H1 (cell line): Measurements from ENCODE around the gene SCNN1G. TPM values are rescaled to one million over a fixed set of nuclear protein-coding genes. Genes with fewer than 3 reads are reported as not detected.
A peak's percentile ranks its signal among the peaks of the same experiment; 100 is the strongest.

Experiments
- CTCF ChIA-PET: fragments of 300-600 bp; sonication (Branson Sonifier 250); formaldehyde crosslinking; loops from one replicate; lab custom pipeline; 2021; ENCODE audit not compliant: partially characterized antibody; lab: Charles Lee
- POLR2A ChIA-PET: fragments of 300-600 bp; sonication (Branson Sonifier 250); formaldehyde crosslinking; loops from one replicate; lab custom pipeline; 2021; ENCODE audit warnings: inconsistent platforms; ENCODE audit not compliant: partially characterized antibody; lab: Charles Lee
- DNase-seq, 2 experiments: peaks; one replicate each; pipeline versions ENCODE4 v3.0.0 to v3.0.0-alpha.2; 2010 to 2022; ENCODE audit warnings: low spot score in 2 of 2, low read depth in 1 of 2, mixed read lengths in 1 of 2
- FAIRE-seq: peaks from 2 replicates; lab custom pipeline; 2011; peaks lifted over from hg19 to GRCh38; lab: Jason Lieb, UNC
- H2AFZ ChIP-seq: 2 replicates; pipeline ENCODE4 v1.8.1; 2012; ENCODE audit warnings: low read length, inconsistent platforms
- H2AK5ac ChIP-seq: 2 replicates; pipeline ENCODE4 v1.6.1; 2013; ENCODE audit warnings: low read depth, low read length
- H2BK120ac ChIP-seq: replicated peaks from 2 replicates; pipeline ENCODE3; 2013; ENCODE audit warnings: low read depth, low read length, inconsistent platforms
- H2BK12ac ChIP-seq: 2 replicates; pipeline ENCODE4 v1.6.1; 2013; ENCODE audit warnings: low read depth, low read length
- H2BK15ac ChIP-seq: 2 replicates; pipeline ENCODE4 v1.6.1; 2013; ENCODE audit warnings: low read length
- H2BK20ac ChIP-seq: 2 replicates; pipeline ENCODE4 v1.6.1; 2013; ENCODE audit warnings: low read length
- H2BK5ac ChIP-seq: 2 replicates; pipeline ENCODE4 v1.6.1; 2013; ENCODE audit warnings: low read depth, low read length
- H3K14ac ChIP-seq: 2 replicates; pipeline ENCODE4 v1.6.1; 2013; ENCODE audit warnings: inconsistent platforms; ENCODE audit not compliant: insufficient read length
- H3K18ac ChIP-seq: 2 replicates; pipeline ENCODE4 v1.6.1; 2013; ENCODE audit warnings: low read length; ENCODE audit errors: extremely low read depth
- H3K23ac ChIP-seq: 2 replicates; pipeline ENCODE4 v1.6.1; 2013; ENCODE audit warnings: inconsistent platforms; ENCODE audit not compliant: insufficient read length
- H3K23me2 ChIP-seq: 2 replicates; pipeline ENCODE4 v1.6.1; 2013; ENCODE audit warnings: low read depth, low read length
- H3K27ac ChIP-seq: 2 replicates; pipeline ENCODE4 v1.6.1; 2011; ENCODE audit warnings: low read depth, low read length, inconsistent platforms
- H3K27me3 ChIP-seq, 4 experiments: replicated peaks in 1 of 4; 1 replicate in 1 of 4; 2 replicates in 3 of 4; pipeline versions ENCODE4 v1.6.1 to v1.8.1; 2011 to 2013; ENCODE audit warnings: low read length in 3 of 4, mild to moderate bottlenecking in 3 of 4, inconsistent platforms in 2 of 4, mixed read lengths in 2 of 4, moderate library complexity in 1 of 4; ENCODE audit not compliant: control insufficient read depth in 3 of 4, insufficient read depth in 3 of 4; ENCODE audit errors: extremely low read depth in 1 of 4
- H3K36me3 ChIP-seq, 4 experiments: 2 replicates each; pipeline versions ENCODE4 v1.6.1 to v1.8.1; 2011 to 2013; ENCODE audit warnings: mild to moderate bottlenecking in 4 of 4, low read length in 3 of 4, moderate library complexity in 2 of 4, control low read depth in 1 of 4, inconsistent platforms in 1 of 4; ENCODE audit not compliant: insufficient read depth in 4 of 4, control insufficient read depth in 2 of 4
- H3K4ac ChIP-seq: replicated peaks from 2 replicates; pipeline ENCODE3; 2013; ENCODE audit warnings: low read length, low read depth, mixed read lengths, inconsistent platforms; ENCODE audit not compliant: insufficient read length
- H3K4me1 ChIP-seq, 4 experiments: replicated peaks in 1 of 4; 1 replicate in 1 of 4; 2 replicates in 3 of 4; pipeline versions ENCODE4 v1.6.1 to v1.8.1; 2011 to 2013; ENCODE audit warnings: low read length in 3 of 4, inconsistent platforms in 2 of 4, mixed read lengths in 1 of 4; ENCODE audit not compliant: insufficient read depth in 4 of 4, control insufficient read depth in 3 of 4
- H3K4me2 ChIP-seq, 2 experiments: 2 replicates each; pipeline versions ENCODE4 v1.6.1 to v1.8.1; 2011 to 2013; ENCODE audit warnings: low read depth in 2 of 2, low read length in 2 of 2, control low read depth in 1 of 2, inconsistent platforms in 1 of 2, mild to moderate bottlenecking in 1 of 2; ENCODE audit not compliant: insufficient read depth in 1 of 2
- H3K4me3 ChIP-seq, 4 experiments: fragments of 200-600, 300-600 bp in 1 of 4; sonication (generic), shearing (Covaris generic), sonication (Bioruptor Twin) in 1 of 4; 2 replicates each; pipeline versions ENCODE4 v1.5.1 to v1.8.1; 2011 to 2016; ENCODE audit warnings: low read length in 4 of 4, low read depth in 3 of 4, control low read depth in 2 of 4, inconsistent platforms in 2 of 4, mild to moderate bottlenecking in 2 of 4, mixed read lengths in 1 of 4, moderate library complexity in 1 of 4; ENCODE audit not compliant: insufficient read depth in 2 of 4; ENCODE audit errors: extremely low read depth in 1 of 4
- H3K56ac ChIP-seq: replicated peaks from 2 replicates; pipeline ENCODE3; 2013; ENCODE audit warnings: low read depth, mild to moderate bottlenecking, mixed read lengths, low read length, inconsistent platforms; ENCODE audit not compliant: insufficient read length
- H3K79me1 ChIP-seq: 2 replicates; pipeline ENCODE4 v1.6.1; 2013; ENCODE audit warnings: low read depth, low read length, control low read depth
- H3K79me2 ChIP-seq, 2 experiments: 2 replicates each; pipeline versions ENCODE4 v1.6.1 to v1.8.1; 2012 to 2013; ENCODE audit warnings: low read length in 2 of 2, mild to moderate bottlenecking in 2 of 2, inconsistent platforms in 1 of 2; ENCODE audit not compliant: insufficient read depth in 2 of 2, control insufficient read depth in 1 of 2
- H3K9ac ChIP-seq, 4 experiments: replicated peaks in 1 of 4; 1 replicate in 1 of 4; 2 replicates in 3 of 4; pipeline versions ENCODE4 v1.6.1 to v1.8.1; 2011 to 2013; ENCODE audit warnings: low read depth in 3 of 4, low read length in 3 of 4, control low read depth in 2 of 4, mild to moderate bottlenecking in 2 of 4, moderate library complexity in 2 of 4, inconsistent platforms in 1 of 4; ENCODE audit errors: extremely low read depth in 1 of 4
- H3K9me3 ChIP-seq, 2 experiments: 2 replicates each; pipeline versions ENCODE4 v1.6.1 to v1.8.1; 2012 to 2013; ENCODE audit warnings: mild to moderate bottlenecking in 2 of 2, moderate library complexity in 2 of 2, control low read depth in 1 of 2, inconsistent platforms in 1 of 2, low read depth in 1 of 2, low read length in 1 of 2, mixed read lengths in 1 of 2; ENCODE audit not compliant: insufficient read depth in 2 of 2
- H4K20me1 ChIP-seq, 2 experiments: replicated peaks in 1 of 2; 2 replicates each; pipeline versions ENCODE3 to v1.8.1; 2011 to 2013; ENCODE audit warnings: inconsistent platforms in 2 of 2, low read length in 2 of 2, mild to moderate bottlenecking in 1 of 2; ENCODE audit not compliant: insufficient read depth in 2 of 2, control insufficient read depth in 1 of 2
- H4K5ac ChIP-seq: 2 replicates; pipeline ENCODE4 v1.6.1; 2013; ENCODE audit warnings: low read length, low read depth, mixed read lengths, inconsistent platforms; ENCODE audit not compliant: insufficient read length
- H4K8ac ChIP-seq: 2 replicates; pipeline ENCODE4 v1.8.0; 2013; ENCODE audit warnings: mild to moderate bottlenecking, moderate library complexity, low read length, inconsistent platforms; ENCODE audit not compliant: insufficient read depth; ENCODE audit errors: extremely low read depth
- H4K91ac ChIP-seq: replicated peaks from 2 replicates; pipeline ENCODE3; 2013; ENCODE audit warnings: low read length, mixed read lengths, inconsistent platforms; ENCODE audit not compliant: insufficient read length
- BACH1 ChIP-seq: IDR thresholded peaks from 2 replicates; pipeline ENCODE4 v1.6.1; 2012; ENCODE audit warnings: low read length, improper control_type of control experiment
- MAFK ChIP-seq: IDR thresholded peaks from 2 replicates; pipeline ENCODE4 v1.6.1; 2012; ENCODE audit warnings: low read depth, mild to moderate bottlenecking, improper control_type of control experiment, low read length
- RFX5 ChIP-seq: IDR thresholded peaks from 2 replicates; pipeline ENCODE4 v1.6.1; 2011; ENCODE audit warnings: low read depth, low read length, improper control_type of control experiment, borderline replicate concordance
- WGBS, 2 experiments: shearing (Covaris generic) in 1 of 2; methylation state at CpG; one replicate each; pipeline versions ENCODE4 v1.1.6 to v1.1.7; 2013 to 2015; ENCODE audit warnings: low lambda C conversion rate in 2 of 2, mixed read lengths in 2 of 2, inconsistent platforms in 1 of 2, low coverage in 1 of 2, missing lambda C conversion rate in 1 of 2; ENCODE audit not compliant: insufficient replicate concordance in 2 of 2, insufficient coverage in 1 of 2, insufficient read length in 1 of 2; ENCODE audit errors: extremely low coverage in 1 of 2, missing lambda C conversion rate in 1 of 2; 5-methylcytosine and 5-hydroxymethylcytosine counted together
- polyA plus RNA-seq, 7 experiments: library from polyadenylated mRNA; depleted of rRNA in 3 of 7; stranded (reverse) in 5 of 7; unstranded in 2 of 7; fragments of >200 nt in 5 of 7; fragments of 200-250 nt in 2 of 7; gene quantifications; 1 replicate in 5 of 7; 2 replicates in 1 of 7; 4 replicates in 1 of 7; pipeline versions ENCODE4 v1.2.1 to v1.2.3, GENCODE V29; 2011 to 2013; ENCODE audit warnings: missing spikeins in 2 of 7, mixed read lengths in 2 of 7
- total RNA-seq: library from RNA; stranded (reverse); fragmentation: NEBNext Ultra II Directional; extraction: Animal tissue kit (Norgen Biotek cat#: 25700); gene quantifications from 2 replicates; pipeline ENCODE4 v1.2.1, GENCODE V29; 2021

Gene SCNN1G
- total and polyA plus RNA-seq, 2 of the 8 experiments (the other 6 are each of a cell fraction or from before 2014, with no cell fraction given): 0.73 to 1.1 TPM

- FAIRE-seq: no peak
- no peak overlapping the region for H3K9ac ChIP-seq
- H4K91ac ChIP-seq: no peak overlapping the region
- H3K4ac ChIP-seq: no peak overlapping the region
- H3K9me3 ChIP-seq: no peaks in the 10 kb centered on the region
- H3K4me3 ChIP-seq: no peak overlapping the region
- no peaks in the 10 kb centered on the region for H3K23me2 ChIP-seq
- no peak overlapping the region for H3K4me2 ChIP-seq
- no peak overlapping the region for H2BK5ac ChIP-seq
- no peaks in the 10 kb centered on the region for H3K79me1 ChIP-seq
- CTCF ChIA-PET: interaction anchor here (0.8 kb wide), 1 partner anchor 9 kb away, joined by 3 read pairs; no protein-coding TSS in a partner anchor
- H3K36me3 ChIP-seq: no peaks in the 10 kb centered on the region
- no peak overlapping the region for H2BK20ac ChIP-seq
- no peak for DNase-seq
- POLR2A ChIA-PET: no interaction called here
- H3K18ac ChIP-seq: no peak overlapping the region
- H4K8ac ChIP-seq: no peak overlapping the region
- no peaks in the 10 kb centered on the region for H3K79me2 ChIP-seq
- H3K23ac ChIP-seq: no peak overlapping the region
- WGBS, 2 experiments: 92% methylated on average over 3 of the region's 3 CpGs; no CpG with 5 or more reads in 1 of the 2 experiments
- peak; percentile 62; the same call in 1 of the 2 replicates for TF ChIP-seq MAFK
- TF ChIP-seq BACH1: peak; percentile 92
- no peak for TF ChIP-seq RFX5
- no peak overlapping the region for H2BK120ac ChIP-seq
- H2BK15ac ChIP-seq: no peak overlapping the region
- H4K5ac ChIP-seq: no peak overlapping the region
- H3K56ac ChIP-seq: no peak overlapping the region
- no peaks in the 10 kb centered on the region for H3K27me3 ChIP-seq
- H3K14ac ChIP-seq: no peak overlapping the region
- no peak overlapping the region for H2BK12ac ChIP-seq
- H3K4me1 ChIP-seq: no peaks in the 10 kb centered on the region
- no peak overlapping the region for H2AK5ac ChIP-seq
- H2AFZ ChIP-seq: no peak overlapping the region
- no peaks in the 10 kb centered on the region for H4K20me1 ChIP-seq
- H3K27ac ChIP-seq: no peak overlapping the region
Observed at GRCh38 chr16:23213831-23214230, 31.3 kb downstream of the SCNN1G start.
